Muscle layer of duodenum (tissue), 2 donors: ENCODE data around the gene PNO1.

Source experiments
- H3K27ac ChIP-seq: one replicate; pipeline ENCODE4 v1.7.0; 2013; ENCODE audit warnings: mild to moderate bottlenecking, low read length
- H3K27me3 ChIP-seq: one replicate; pipeline ENCODE4 v1.7.0; 2013; ENCODE audit warnings: low read depth, mild to moderate bottlenecking, control low read depth, low read length
- H3K36me3 ChIP-seq, 2 donors: one replicate each; pipeline ENCODE4 v1.7.0; 2013; ENCODE audit warnings: low read length in 2 of 2, control low read depth in 1 of 2, mild to moderate bottlenecking in 1 of 2; ENCODE audit not compliant: insufficient read depth in 2 of 2, control insufficient read depth in 1 of 2
- H3K4me1 ChIP-seq, 2 donors: one replicate each; pipeline ENCODE4 v1.7.0; 2013; ENCODE audit warnings: low read length in 2 of 2, mild to moderate bottlenecking in 2 of 2, control low read depth in 1 of 2, moderate library complexity in 1 of 2; ENCODE audit not compliant: insufficient read depth in 2 of 2, control insufficient read depth in 1 of 2
- H3K4me3 ChIP-seq, 2 donors: one replicate each; pipeline ENCODE4 v1.7.0; 2013; ENCODE audit warnings: low read length in 2 of 2, low read depth in 1 of 2, mild to moderate bottlenecking in 1 of 2
- H3K9me3 ChIP-seq, 2 donors: one replicate each; pipeline ENCODE4 v1.7.0; 2013; ENCODE audit warnings: low read length in 2 of 2, control low read depth in 1 of 2, mild to moderate bottlenecking in 1 of 2; ENCODE audit not compliant: control insufficient read depth in 1 of 2
- donor health status: healthy.

The PNO1 gene

GRCh38 chr2:68196120-68196716 lies 38.5 kb downstream of the PNO1 start:
- Histone ChIP-seq H3K27me3 (no peaks in the 10 kb centered on the region), H3K9me3 (no peaks in the 10 kb centered on the region), H3K4me3 (no peak overlapping the region), H3K27ac (no peak overlapping the region), H3K4me1 (peaks cover 13 to 19% of the 10 kb centered on the region in 2 donors), H3K36me3 (no peaks in the 10 kb centered on the region)

- H3K9me3 ChIP-seq: no peaks in the 10 kb centered on the region
- no peaks in the 10 kb centered on the region for H3K27me3 ChIP-seq
- peaks cover 4 to 25% of the 10 kb centered on the region in 2 donors for H3K4me1 ChIP-seq
- H3K4me3 ChIP-seq: no peak overlapping the region
- no peak overlapping the region for H3K27ac ChIP-seq
- H3K36me3 ChIP-seq: peaks cover 0 to 4% of the 10 kb centered on the region in 2 donors
These were observed 42.6 kb downstream of the PNO1 start for GRCh38 chr2:68200157-68200787.

GRCh38 chr2:68203587-68203986 lies 45.9 kb downstream of the PNO1 start:
- peaks cover 0 to 4% of the 10 kb centered on the region in 2 donors for H3K36me3 ChIP-seq
- H3K27me3 ChIP-seq: no peaks in the 10 kb centered on the region
- H3K4me1 ChIP-seq: peaks cover 0 to 32% of the 10 kb centered on the region in 2 donors
- no peak overlapping the region for H3K4me3 ChIP-seq
- no peaks in the 10 kb centered on the region for H3K9me3 ChIP-seq
- H3K27ac ChIP-seq: no peak overlapping the region

- Histone ChIP-seq H3K27ac (no peak overlapping the region), H3K9me3 (no peaks in the 10 kb centered on the region), H3K4me1 (peaks cover 0 to 32% of the 10 kb centered on the region in 2 donors)
These were observed 49.1 kb downstream of the PNO1 start for GRCh38 chr2:68206793-68207192.

GRCh38 chr2:68214381-68214780 lies 56.7 kb downstream of the PNO1 start:
- Histone ChIP-seq H3K9me3 (no peaks in the 10 kb centered on the region), H3K27me3 (no peaks in the 10 kb centered on the region), H3K27ac (no peak overlapping the region), H3K4me1 (peaks cover 0 to 28% of the 10 kb centered on the region in 2 donors), H3K4me3 (no peak overlapping the region), H3K36me3 (peaks cover 6 to 11% of the 10 kb centered on the region in 2 donors)

More at GRCh38 chr2:68206793-68207192, 49.1 kb downstream of the PNO1 start:
- no peaks in the 10 kb centered on the region for H3K27me3 ChIP-seq
- H3K4me3 ChIP-seq: no peak overlapping the region
- peaks cover under 1 to 4% of the 10 kb centered on the region in 2 donors for H3K36me3 ChIP-seq

GRCh38 chr2:68216454-68217310 lies 59.0 kb downstream of the PNO1 start:
- Histone ChIP-seq H3K36me3 (peaks cover 6 to 11% of the 10 kb centered on the region in 2 donors), H3K27ac (no peak overlapping the region), H3K27me3 (no peaks in the 10 kb centered on the region), H3K4me3 (no peak overlapping the region), H3K4me1 (peaks cover 0 to 36% of the 10 kb centered on the region in 2 donors), H3K9me3 (no peaks in the 10 kb centered on the region)

GRCh38 chr2:68217729-68218128 lies 60.0 kb downstream of the PNO1 start:
- no peak overlapping the region for H3K4me3 ChIP-seq
- H3K9me3 ChIP-seq: no peaks in the 10 kb centered on the region
- H3K27ac ChIP-seq: no peak overlapping the region
- no peaks in the 10 kb centered on the region for H3K27me3 ChIP-seq
- peaks cover 0 to 36% of the 10 kb centered on the region in 2 donors for H3K4me1 ChIP-seq
- peaks cover 1 to 9% of the 10 kb centered on the region in 2 donors for H3K36me3 ChIP-seq

- peaks cover 0 to 9% of the 10 kb centered on the region in 2 donors for H3K36me3 ChIP-seq
- H3K27ac ChIP-seq: no peak overlapping the region
- H3K4me3 ChIP-seq: no peak overlapping the region
- no peaks in the 10 kb centered on the region for H3K9me3 ChIP-seq
- H3K27me3 ChIP-seq: no peaks in the 10 kb centered on the region
- peaks cover 0 to 40% of the 10 kb centered on the region in 2 donors for H3K4me1 ChIP-seq
These were observed 60.7 kb downstream of the PNO1 start for GRCh38 chr2:68218343-68218901.

GRCh38 chr2:68222287-68222686 lies 64.6 kb downstream of the PNO1 start:
- Histone ChIP-seq H3K27me3 (no peaks in the 10 kb centered on the region), H3K9me3 (no peaks in the 10 kb centered on the region), H3K4me1 (peaks cover 10 to 57% of the 10 kb centered on the region in 2 donors), H3K36me3 (peaks cover 0 to 3% of the 10 kb centered on the region in 2 donors), H3K27ac (no peak overlapping the region), H3K4me3 (no peak overlapping the region)

GRCh38 chr2:68223419-68223818 lies 65.7 kb downstream of the PNO1 start:
- no peak overlapping the region for H3K4me3 ChIP-seq
- no peak overlapping the region for H3K27ac ChIP-seq
- peaks cover 10 to 52% of the 10 kb centered on the region in 2 donors for H3K4me1 ChIP-seq
- no peaks in the 10 kb centered on the region for H3K27me3 ChIP-seq
- peaks cover 0 to 3% of the 10 kb centered on the region in 2 donors for H3K36me3 ChIP-seq
- H3K9me3 ChIP-seq: no peaks in the 10 kb centered on the region

GRCh38 chr2:68225119-68225632 lies 67.5 kb downstream of the PNO1 start:
- Histone ChIP-seq H3K4me3 (no peak overlapping the region), H3K36me3 (peaks cover 0 to 3% of the 10 kb centered on the region in 2 donors), H3K4me1 (peaks cover 10 to 39% of the 10 kb centered on the region in 2 donors), H3K27me3 (no peaks in the 10 kb centered on the region), H3K27ac (peak overlapping the region; percentile 11), H3K9me3 (no peaks in the 10 kb centered on the region)
